WTC11 (cell line): ENCODE data around the gene RASD1.

Source experiments
- CREB1 ChIP-seq: sonication (generic); formaldehyde crosslinking; IDR thresholded peaks from 2 replicates; pipeline ENCODE4 v1.8.0; 2023; ENCODE audit warnings: mild to moderate bottlenecking, missing genetic modification reagents
- CTCF ChIP-seq: fragments of 200-600 bp; IDR thresholded peaks from 2 replicates; pipeline ENCODE4 v1.8.0; 2022; ENCODE audit warnings: antibody characterized with exemption
- FOXJ3 ChIP-seq: sonication (generic); formaldehyde crosslinking; IDR thresholded peaks from 2 replicates; pipeline ENCODE4 v1.9.0; 2021; ENCODE audit warnings: missing genetic modification reagents, mild to moderate bottlenecking, borderline replicate concordance
- SP1 ChIP-seq: sonication (generic); formaldehyde crosslinking; conservative IDR thresholded peaks from 2 replicates; pipeline ENCODE4 v1.8.1; 2022; ENCODE audit warnings: missing genetic modification reagents
- ZNF219 ChIP-seq: sonication (generic); formaldehyde crosslinking; IDR thresholded peaks from 2 replicates; pipeline ENCODE4 v1.8.0; 2023; ENCODE audit warnings: missing genetic modification reagents, mild to moderate bottlenecking, borderline replicate concordance
- TF ChIP-seq, protein P1 (sequence below): sonication (generic); formaldehyde crosslinking; IDR thresholded peaks from 2 replicates; pipeline ENCODE4 v1.8.0; 2023; ENCODE audit warnings: missing genetic modification reagents, mild to moderate bottlenecking, borderline replicate concordance
- TF ChIP-seq, protein P2 (sequence below): sonication (generic); formaldehyde crosslinking; IDR thresholded peaks from 2 replicates; pipeline ENCODE4 v1.8.0; 2022; ENCODE audit warnings: mild to moderate bottlenecking, missing genetic modification reagents

DNA sequence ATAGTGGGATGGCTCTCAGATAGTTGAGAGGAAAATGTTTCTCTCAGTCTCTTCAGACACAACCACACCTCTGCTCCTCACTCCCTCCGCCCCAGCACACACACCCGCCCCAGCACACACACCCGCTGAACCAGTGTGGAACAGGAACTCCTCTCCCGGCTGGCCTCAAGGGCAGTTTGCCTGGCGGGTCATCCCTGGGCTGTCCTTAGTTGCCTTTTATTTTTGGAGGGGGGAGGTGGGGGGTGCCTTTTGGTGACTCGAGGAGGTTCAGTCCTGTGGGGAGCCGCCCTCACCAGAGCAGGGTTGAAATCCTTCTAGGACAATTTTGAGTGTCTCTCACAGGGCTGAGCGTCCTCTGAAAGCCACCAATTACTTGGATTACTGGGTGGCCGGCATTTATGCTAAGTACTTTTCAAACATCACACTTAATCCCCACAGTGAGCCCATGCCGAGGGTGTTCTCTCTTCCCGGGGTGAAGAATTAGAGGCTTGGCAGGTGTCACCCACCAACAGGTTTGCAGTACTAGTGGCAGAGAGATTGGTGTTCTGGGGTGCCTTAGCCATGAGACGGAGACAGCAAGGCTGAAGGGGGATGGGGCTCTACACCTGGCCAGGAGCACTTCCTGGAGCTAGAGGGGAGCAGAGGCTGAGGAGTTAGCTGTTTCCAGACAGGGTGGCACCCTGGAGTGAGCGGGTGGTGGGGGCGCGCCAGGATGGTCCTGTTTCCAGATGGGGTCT is 2.8 kb downstream of the RASD1 start:
- TF ChIP-seq CTCF (no peak), CREB1 (no peak), ZNF219 (CRISPR knock-in tag) (no peak), SP1 (CRISPR knock-in tag) (no peak), FOXJ3 (CRISPR knock-in tag) (no peak)
- TF ChIP-seq, protein P1, sequence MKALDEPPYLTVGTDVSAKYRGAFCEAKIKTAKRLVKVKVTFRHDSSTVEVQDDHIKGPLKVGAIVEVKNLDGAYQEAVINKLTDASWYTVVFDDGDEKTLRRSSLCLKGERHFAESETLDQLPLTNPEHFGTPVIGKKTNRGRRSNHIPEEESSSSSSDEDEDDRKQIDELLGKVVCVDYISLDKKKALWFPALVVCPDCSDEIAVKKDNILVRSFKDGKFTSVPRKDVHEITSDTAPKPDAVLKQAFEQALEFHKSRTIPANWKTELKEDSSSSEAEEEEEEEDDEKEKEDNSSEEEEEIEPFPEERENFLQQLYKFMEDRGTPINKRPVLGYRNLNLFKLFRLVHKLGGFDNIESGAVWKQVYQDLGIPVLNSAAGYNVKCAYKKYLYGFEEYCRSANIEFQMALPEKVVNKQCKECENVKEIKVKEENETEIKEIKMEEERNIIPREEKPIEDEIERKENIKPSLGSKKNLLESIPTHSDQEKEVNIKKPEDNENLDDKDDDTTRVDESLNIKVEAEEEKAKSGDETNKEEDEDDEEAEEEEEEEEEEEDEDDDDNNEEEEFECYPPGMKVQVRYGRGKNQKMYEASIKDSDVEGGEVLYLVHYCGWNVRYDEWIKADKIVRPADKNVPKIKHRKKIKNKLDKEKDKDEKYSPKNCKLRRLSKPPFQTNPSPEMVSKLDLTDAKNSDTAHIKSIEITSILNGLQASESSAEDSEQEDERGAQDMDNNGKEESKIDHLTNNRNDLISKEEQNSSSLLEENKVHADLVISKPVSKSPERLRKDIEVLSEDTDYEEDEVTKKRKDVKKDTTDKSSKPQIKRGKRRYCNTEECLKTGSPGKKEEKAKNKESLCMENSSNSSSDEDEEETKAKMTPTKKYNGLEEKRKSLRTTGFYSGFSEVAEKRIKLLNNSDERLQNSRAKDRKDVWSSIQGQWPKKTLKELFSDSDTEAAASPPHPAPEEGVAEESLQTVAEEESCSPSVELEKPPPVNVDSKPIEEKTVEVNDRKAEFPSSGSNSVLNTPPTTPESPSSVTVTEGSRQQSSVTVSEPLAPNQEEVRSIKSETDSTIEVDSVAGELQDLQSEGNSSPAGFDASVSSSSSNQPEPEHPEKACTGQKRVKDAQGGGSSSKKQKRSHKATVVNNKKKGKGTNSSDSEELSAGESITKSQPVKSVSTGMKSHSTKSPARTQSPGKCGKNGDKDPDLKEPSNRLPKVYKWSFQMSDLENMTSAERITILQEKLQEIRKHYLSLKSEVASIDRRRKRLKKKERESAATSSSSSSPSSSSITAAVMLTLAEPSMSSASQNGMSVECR (CRISPR knock-in tag) = no peak
- TF ChIP-seq, protein P2, sequence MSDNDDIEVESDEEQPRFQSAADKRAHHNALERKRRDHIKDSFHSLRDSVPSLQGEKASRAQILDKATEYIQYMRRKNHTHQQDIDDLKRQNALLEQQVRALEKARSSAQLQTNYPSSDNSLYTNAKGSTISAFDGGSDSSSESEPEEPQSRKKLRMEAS = no peak
